OCI-LY1 (cell line): ENCODE measurements around the gene BCL2A1.

Experiments used
- EZH2 ChIP-seq: fragments of 200-600 bp; sonication (generic), shearing (Covaris generic); IDR thresholded peaks from 2 replicates; pipeline ENCODE4 v1.8.0; 2017; ENCODE audit warnings: borderline replicate concordance, mixed run types, mild to moderate bottlenecking, antibody characterized with exemption, low read length, moderate library complexity, mixed read lengths
- TF ChIP-seq, protein P1 (sequence below): fragments of 200-600 bp; sonication (generic), shearing (Covaris generic); IDR thresholded peaks from 2 replicates; pipeline ENCODE4 v1.5.1; 2017; ENCODE audit warnings: mild to moderate bottlenecking, antibody characterized with exemption, low read length, moderate library complexity, mixed read lengths

DNA sequence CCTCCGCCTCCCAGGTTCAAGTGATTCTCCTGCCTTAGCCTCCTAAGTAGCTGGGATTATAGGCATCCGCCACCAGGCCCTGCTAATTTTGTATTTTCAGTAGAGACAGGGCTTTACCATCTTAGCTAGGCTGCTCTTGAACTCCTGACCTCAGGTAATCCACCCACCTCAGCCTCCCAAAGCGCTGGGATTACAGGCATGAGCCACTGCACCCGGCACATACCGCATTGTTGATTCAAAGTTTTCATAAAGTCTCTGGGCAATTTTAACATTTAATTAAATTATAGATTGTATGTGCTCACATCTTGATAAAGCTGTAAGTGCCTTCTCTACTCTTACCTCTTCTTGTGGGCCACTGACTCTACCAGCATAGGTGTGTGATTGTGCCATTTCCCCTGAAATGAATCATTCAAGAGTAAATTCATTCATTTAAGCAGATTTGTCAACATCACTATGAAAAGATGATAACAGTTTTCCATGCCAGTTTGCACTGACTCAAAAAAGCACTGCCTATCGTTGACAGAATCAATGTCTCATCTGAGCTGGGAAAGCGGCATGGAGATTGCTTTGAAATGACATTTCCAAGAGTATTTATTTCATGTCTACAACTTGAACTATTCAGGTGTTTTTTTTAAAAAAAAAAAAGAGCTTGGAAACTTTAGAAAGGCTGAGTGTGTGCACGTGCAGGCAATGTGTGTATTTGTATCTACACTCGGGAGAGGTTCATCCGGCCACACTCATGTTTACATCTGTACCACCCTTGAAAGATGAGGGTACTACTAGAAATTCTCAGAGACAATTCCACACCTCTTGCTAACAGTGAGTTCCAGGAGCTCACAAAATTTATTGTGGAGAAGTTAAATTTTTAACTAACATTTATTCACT, 3.5 kb downstream of the BCL2A1 start:
- TF ChIP-seq, protein P1, sequence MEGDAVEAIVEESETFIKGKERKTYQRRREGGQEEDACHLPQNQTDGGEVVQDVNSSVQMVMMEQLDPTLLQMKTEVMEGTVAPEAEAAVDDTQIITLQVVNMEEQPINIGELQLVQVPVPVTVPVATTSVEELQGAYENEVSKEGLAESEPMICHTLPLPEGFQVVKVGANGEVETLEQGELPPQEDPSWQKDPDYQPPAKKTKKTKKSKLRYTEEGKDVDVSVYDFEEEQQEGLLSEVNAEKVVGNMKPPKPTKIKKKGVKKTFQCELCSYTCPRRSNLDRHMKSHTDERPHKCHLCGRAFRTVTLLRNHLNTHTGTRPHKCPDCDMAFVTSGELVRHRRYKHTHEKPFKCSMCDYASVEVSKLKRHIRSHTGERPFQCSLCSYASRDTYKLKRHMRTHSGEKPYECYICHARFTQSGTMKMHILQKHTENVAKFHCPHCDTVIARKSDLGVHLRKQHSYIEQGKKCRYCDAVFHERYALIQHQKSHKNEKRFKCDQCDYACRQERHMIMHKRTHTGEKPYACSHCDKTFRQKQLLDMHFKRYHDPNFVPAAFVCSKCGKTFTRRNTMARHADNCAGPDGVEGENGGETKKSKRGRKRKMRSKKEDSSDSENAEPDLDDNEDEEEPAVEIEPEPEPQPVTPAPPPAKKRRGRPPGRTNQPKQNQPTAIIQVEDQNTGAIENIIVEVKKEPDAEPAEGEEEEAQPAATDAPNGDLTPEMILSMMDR: no peak
- TF ChIP-seq EZH2: no peak
